ENCODE results near the gene NEFH. TPM values are rescaled to one million over a fixed set of nuclear protein-coding genes. Genes with fewer than 3 reads are reported as not detected.
A peak's percentile ranks its signal among the peaks of the same experiment; 100 is the strongest.

NEFH gene
- total RNA-seq, 2 experiments from 2014 or later = not detected

DNA sequence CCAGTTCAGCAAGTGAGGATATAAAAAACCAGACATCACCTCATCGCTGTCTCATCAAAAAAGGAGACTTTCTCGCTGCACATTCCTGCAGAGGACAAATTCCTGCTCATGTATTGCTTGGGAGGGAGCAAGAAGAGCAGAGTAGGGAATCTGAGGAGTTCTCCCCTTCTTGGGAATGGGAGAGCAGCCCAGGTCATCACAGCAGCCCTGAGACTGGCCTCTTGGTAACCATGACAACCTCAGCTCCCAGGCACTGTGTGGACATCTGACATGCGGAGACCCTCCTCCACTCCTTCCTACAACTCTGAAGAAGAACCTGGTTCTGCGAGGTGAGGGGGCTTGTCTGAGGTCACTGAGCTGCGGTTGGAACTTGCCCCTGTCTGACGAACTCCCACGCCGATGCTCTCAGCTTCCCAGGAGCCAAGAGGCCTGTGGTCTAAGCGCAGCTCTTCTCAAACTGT is 23.8 kb upstream of the NEFH start:
- Histone ChIP-seq H3K27ac (ENCODE audit: low read depth, low read length, poor library complexity, severe bottlenecking) (no peak overlapping the region), H4K20me1 (ENCODE audit: insufficient read depth, low read length) (no peaks in the 10 kb centered on the region), H3K79me2 (ENCODE audit: insufficient read depth, low read depth, low read length) (no peaks in the 10 kb centered on the region), H3K4me1 (ENCODE audit: insufficient read depth, low read length, poor library complexity, severe bottlenecking) (no peaks in the 10 kb centered on the region), H2AFZ (ENCODE audit: low read length) (no peak overlapping the region), H3K4me2 (ENCODE audit: low read length) (no peak overlapping the region), H3K4me3 (ENCODE audit: low read depth, low read length, poor library complexity, severe bottlenecking) (no peak overlapping the region), H3K9me2 (ENCODE audit: insufficient read depth, low read length) (no peaks in the 10 kb centered on the region), H3K36me3 (ENCODE audit: insufficient read depth, low read length) (no peaks in the 10 kb centered on the region), H3K9me3 (ENCODE audit: low read length) (no peaks in the 10 kb centered on the region)
- POLR2A ChIA-PET = no interaction called here
- BruUV-seq (replicated peaks) = no TSS peak
- TF ChIP-seq EZH2phosphoT487 (IDR thresholded peaks at IDR 0.05; ENCODE audit: borderline replicate concordance, low read depth, low read length) (no peak), CTCF (conservative IDR thresholded peaks at IDR 0.05; ENCODE audit: low read length) (no peak)
- DNase-seq (ENCODE audit: low spot score) = no peak
- intact Hi-C loops (cut with micrococcal nuclease; ENCODE audit: unreplicated experiment) = no loop called here
- CTCF ChIA-PET (ENCODE audit: unreplicated experiment) = no interaction called here

GRCh38 chr22:29457730-29458129 is 22.3 kb upstream of the NEFH start:
- Histone ChIP-seq H3K9me2 (ENCODE audit: insufficient read depth, low read length) (no peaks in the 10 kb centered on the region), H3K79me2 (ENCODE audit: insufficient read depth, low read depth, low read length) (no peaks in the 10 kb centered on the region), H3K36me3 (ENCODE audit: insufficient read depth, low read length) (no peaks in the 10 kb centered on the region), H3K9me3 (ENCODE audit: low read length) (no peaks in the 10 kb centered on the region), H3K4me3 (ENCODE audit: low read depth, low read length, poor library complexity, severe bottlenecking) (no peak overlapping the region), H3K4me2 (ENCODE audit: low read length) (no peak overlapping the region), H3K4me1 (ENCODE audit: insufficient read depth, low read length, poor library complexity, severe bottlenecking) (no peaks in the 10 kb centered on the region), H3K27ac (ENCODE audit: low read depth, low read length, poor library complexity, severe bottlenecking) (no peak overlapping the region), H2AFZ (ENCODE audit: low read length) (peak overlapping the region; percentile 59), H4K20me1 (ENCODE audit: insufficient read depth, low read length) (no peaks in the 10 kb centered on the region)
- intact Hi-C loops (cut with micrococcal nuclease; ENCODE audit: unreplicated experiment) = no loop called here
- ChIA-PET CTCF (ENCODE audit: unreplicated experiment) (no interaction called here), POLR2A (interaction anchor here (0.5 kb wide), 1 partner anchor 66 kb away, joined by 3 read pairs; no protein-coding TSS in a partner anchor)
- DNase-seq (ENCODE audit: low spot score) = peak; percentile 52
- no TSS peak for BruUV-seq (replicated peaks)
- TF ChIP-seq EZH2phosphoT487 (IDR thresholded peaks at IDR 0.05; ENCODE audit: borderline replicate concordance, low read depth, low read length) = no peak
- TF ChIP-seq CTCF (conservative IDR thresholded peaks at IDR 0.05; ENCODE audit: low read length) = no peak

GRCh38 chr22:29458551-29458950 is 21.5 kb upstream of the NEFH start:
- no peak for TF ChIP-seq CTCF (conservative IDR thresholded peaks at IDR 0.05; ENCODE audit: low read length)
- no peak for TF ChIP-seq EZH2phosphoT487 (IDR thresholded peaks at IDR 0.05; ENCODE audit: borderline replicate concordance, low read depth, low read length)
- CTCF ChIA-PET (ENCODE audit: unreplicated experiment) = no interaction called here
- POLR2A ChIA-PET = no interaction called here

More at GRCh38 chr22:29458551-29458950, 21.5 kb upstream of the NEFH start:
- Histone ChIP-seq H2AFZ (ENCODE audit: low read length) (no peak overlapping the region), H3K9me2 (ENCODE audit: insufficient read depth, low read length) (no peaks in the 10 kb centered on the region), H3K9me3 (ENCODE audit: low read length) (no peaks in the 10 kb centered on the region), H3K79me2 (ENCODE audit: insufficient read depth, low read depth, low read length) (no peaks in the 10 kb centered on the region), H3K4me2 (ENCODE audit: low read length) (no peak overlapping the region), H3K27ac (ENCODE audit: low read depth, low read length, poor library complexity, severe bottlenecking) (no peak overlapping the region), H3K4me3 (ENCODE audit: low read depth, low read length, poor library complexity, severe bottlenecking) (no peak overlapping the region), H4K20me1 (ENCODE audit: insufficient read depth, low read length) (no peaks in the 10 kb centered on the region), H3K4me1 (ENCODE audit: insufficient read depth, low read length, poor library complexity, severe bottlenecking) (no peaks in the 10 kb centered on the region), H3K36me3 (ENCODE audit: insufficient read depth, low read length) (no peaks in the 10 kb centered on the region)
- intact Hi-C loops (cut with micrococcal nuclease; ENCODE audit: unreplicated experiment) = no loop called here
- DNase-seq (ENCODE audit: low spot score) = no peak
- BruUV-seq (replicated peaks) = no TSS peak
